Measurements from ENCODE around the gene CD209.

CD209 gene

GRCh38 chr19:7740682-7741054 is 6.7 kb downstream of the CD209 start:
- DNase-seq (ENCODE audit: low read depth in 2 of 2), result no peak
- H3K4me3 ChIP-seq (replicated peaks in 1 of 2; ENCODE audit: low read depth in 2 of 2, low read length in 2 of 2), result no peak overlapping the region
- TF ChIP-seq CTCF (IDR thresholded peaks at IDR 0.05; ENCODE audit: low read depth, low read length), result no peak

GRCh38 chr19:7739801-7740681 is 7.3 kb downstream of the CD209 start:
- no peak for DNase-seq (ENCODE audit: low read depth in 2 of 2)
- no peak overlapping the region for H3K4me3 ChIP-seq (replicated peaks in 1 of 2; ENCODE audit: low read depth in 2 of 2, low read length in 2 of 2)
- TF ChIP-seq CTCF (IDR thresholded peaks at IDR 0.05; ENCODE audit: low read depth, low read length), result no peak

GRCh38 chr19:7739211-7739755 is 8.1 kb downstream of the CD209 start:
- no peak overlapping the region for H3K4me3 ChIP-seq (replicated peaks in 1 of 2; ENCODE audit: low read depth in 2 of 2, low read length in 2 of 2)
- DNase-seq (ENCODE audit: low read depth in 2 of 2), result no peak
- TF ChIP-seq CTCF (IDR thresholded peaks at IDR 0.05; ENCODE audit: low read depth, low read length), result no peak

DNA sequence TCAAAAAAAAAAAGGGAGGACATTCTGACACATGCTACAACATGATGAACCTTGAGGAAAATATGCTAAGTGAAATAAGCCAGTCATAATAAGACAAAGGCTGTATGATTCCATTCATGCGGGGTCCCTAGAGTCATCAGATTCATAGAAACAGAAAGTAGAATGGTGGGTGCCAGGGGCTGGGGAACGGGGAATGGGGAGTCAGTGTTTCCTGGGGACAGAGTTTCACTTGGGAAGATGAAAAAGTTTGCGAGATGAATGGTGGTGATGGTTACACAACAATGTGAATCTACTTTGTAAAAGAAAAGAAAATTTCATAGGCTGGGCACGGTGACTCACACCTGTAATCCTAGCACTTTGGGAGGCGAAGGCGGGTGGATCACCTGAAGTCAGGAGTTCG is 9.3 kb downstream of the CD209 start:
- H3K4me3 ChIP-seq (replicated peaks in 1 of 2; ENCODE audit: low read depth in 2 of 2, low read length in 2 of 2), result no peak overlapping the region
- TF ChIP-seq CTCF (IDR thresholded peaks at IDR 0.05; ENCODE audit: low read depth, low read length), result no peak
- DNase-seq (ENCODE audit: low read depth in 2 of 2), result no peak

GRCh38 chr19:7737215-7737614 is 10.1 kb downstream of the CD209 start:
- TF ChIP-seq CTCF (IDR thresholded peaks at IDR 0.05; ENCODE audit: low read depth, low read length), result no peak
- DNase-seq (ENCODE audit: low read depth in 2 of 2), result no peak
- no peak overlapping the region for H3K4me3 ChIP-seq (replicated peaks in 1 of 2; ENCODE audit: low read depth in 2 of 2, low read length in 2 of 2)

DNA sequence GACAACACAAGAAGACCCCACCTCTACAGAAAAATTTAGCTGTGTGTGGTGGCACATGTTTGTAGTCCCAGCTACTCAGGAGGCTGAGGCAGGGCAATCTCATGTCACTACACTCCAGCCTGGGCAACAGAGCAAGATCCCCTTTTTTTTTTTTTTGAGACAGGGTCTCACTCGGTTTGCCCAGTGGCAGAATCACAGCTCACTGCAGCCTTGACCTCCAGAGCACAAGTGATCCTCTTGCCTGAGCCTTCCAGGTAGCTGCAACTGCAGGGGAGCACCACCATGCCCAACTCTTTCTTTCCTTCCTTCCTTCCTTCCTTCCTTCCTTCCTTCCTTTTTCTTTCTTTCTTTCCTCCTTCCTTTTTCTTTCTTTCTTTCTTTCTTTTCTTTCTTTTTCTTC is 11.2 kb downstream of the CD209 start:
- TF ChIP-seq CTCF (IDR thresholded peaks at IDR 0.05; ENCODE audit: low read depth, low read length), result no peak

More for the DNA sequence above, 11.2 kb downstream of the CD209 start:
- no peak for DNase-seq (ENCODE audit: low read depth in 2 of 2)
- H3K4me3 ChIP-seq (replicated peaks in 1 of 2; ENCODE audit: low read depth in 2 of 2, low read length in 2 of 2), result no peak overlapping the region

Measured in cardiac fibroblast (primary cell).